Loucy (cell line): Measurements from ENCODE around the gene DPF1.

Source experiments
- H2AFZ ChIP-seq: fragments of 200-600 bp; sonication (generic); 2 replicates; pipeline ENCODE4 v1.6.0; 2016; ENCODE audit warnings: antibody characterized with exemption, mild to moderate bottlenecking, low read length, moderate library complexity
- H3F3A ChIP-seq: fragments of 200-600 bp; 2 replicates; pipeline ENCODE4 v1.6.0; 2016; ENCODE audit warnings: antibody characterized with exemption, low read depth, mild to moderate bottlenecking
- H3K27me3 ChIP-seq: fragments of 200-600 bp; sonication (generic); 2 replicates; pipeline ENCODE4 v1.6.1; 2014; ENCODE audit warnings: low read length, mild to moderate bottlenecking; ENCODE audit not compliant: insufficient read depth, poor library complexity, severe bottlenecking
- H3K36me3 ChIP-seq: fragments of 200-600 bp; sonication (generic); 2 replicates; pipeline ENCODE4 v1.6.1; 2016; ENCODE audit warnings: low read length; ENCODE audit not compliant: insufficient read depth
- H3K4me1 ChIP-seq: fragments of 200-600 bp; sonication (generic); 2 replicates; pipeline ENCODE4 v1.5.1; 2014; ENCODE audit warnings: low read length, mild to moderate bottlenecking; ENCODE audit not compliant: insufficient read depth, poor library complexity, severe bottlenecking
- H3K4me2 ChIP-seq: fragments of 200-600 bp; sonication (generic); 2 replicates; pipeline ENCODE4 v1.6.0; 2014; ENCODE audit warnings: antibody characterized with exemption, low read length, low read depth, mild to moderate bottlenecking; ENCODE audit not compliant: poor library complexity, severe bottlenecking
- H3K4me3 ChIP-seq: fragments of 200-600 bp; sonication (generic); 2 replicates; pipeline ENCODE4 v1.5.1; 2014; ENCODE audit warnings: low read length, mild to moderate bottlenecking, mixed read lengths; ENCODE audit not compliant: poor library complexity, severe bottlenecking
- H3K79me2 ChIP-seq: fragments of 200-600 bp; sonication (generic); 2 replicates; pipeline ENCODE4 v1.6.1; 2014; ENCODE audit warnings: low read length; ENCODE audit not compliant: insufficient read depth
- H3K9ac ChIP-seq: fragments of 200-600 bp; sonication (generic); 2 replicates; pipeline ENCODE4 v1.6.0; 2014; ENCODE audit warnings: mild to moderate bottlenecking, low read depth, low read length, moderate library complexity; ENCODE audit not compliant: poor library complexity, severe bottlenecking
- H3K9me2 ChIP-seq: fragments of 200-600 bp; sonication (generic); replicated peaks from 2 replicates; pipeline ENCODE4 v1.6.1; 2016; ENCODE audit warnings: low read depth, low read length, mixed read lengths
- H3K9me3 ChIP-seq: fragments of 200-600 bp; sonication (generic); 2 replicates; pipeline ENCODE4 v1.6.1; 2014; ENCODE audit warnings: mild to moderate bottlenecking, antibody characterized with exemption, low read length, low read depth; ENCODE audit not compliant: insufficient read depth
- H4K20me1 ChIP-seq: fragments of 200-600 bp; sonication (generic); 2 replicates; pipeline ENCODE4 v1.6.0; 2014; ENCODE audit warnings: antibody characterized with exemption, low read length, mild to moderate bottlenecking; ENCODE audit not compliant: insufficient read depth, poor library complexity, severe bottlenecking
- CTCF ChIP-seq: fragments of 200-600 bp; sonication (generic); conservative IDR thresholded peaks from 2 replicates; pipeline ENCODE4 v1.5.1; 2014; ENCODE audit warnings: mild to moderate bottlenecking, antibody characterized with exemption, low read length
- EZH2phosphoT487 ChIP-seq: fragments of 200-600 bp; IDR thresholded peaks from 2 replicates; pipeline ENCODE4 v1.6.1; 2018; ENCODE audit warnings: antibody characterized with exemption, mild to moderate bottlenecking, moderate library complexity, borderline replicate concordance

Gene DPF1

GRCh38 chr19:38247126-38247525 is 23.1 kb upstream of the DPF1 start:
- no peak overlapping the region for H3K9ac ChIP-seq
- H3K27me3 ChIP-seq: no peaks in the 10 kb centered on the region
- H3K36me3 ChIP-seq: no peaks in the 10 kb centered on the region
- no peaks in the 10 kb centered on the region for H3K79me2 ChIP-seq
- H3K4me3 ChIP-seq: no peak overlapping the region
- no peaks in the 10 kb centered on the region for H4K20me1 ChIP-seq
- no peak overlapping the region for H2AFZ ChIP-seq
- H3K4me2 ChIP-seq: no peak overlapping the region
- H3F3A ChIP-seq: no peaks in the 10 kb centered on the region
- H3K9me3 ChIP-seq: no peaks in the 10 kb centered on the region
- peaks cover 18% of the 10 kb centered on the region for H3K4me1 ChIP-seq
- TF ChIP-seq CTCF (no peak), EZH2phosphoT487 (no peak)
- no peaks in the 10 kb centered on the region for H3K9me2 ChIP-seq

GRCh38 chr19:38245826-38246498 is 21.9 kb upstream of the DPF1 start:
- no peak for TF ChIP-seq EZH2phosphoT487
- no peak for TF ChIP-seq CTCF
- H3K4me1 ChIP-seq: peaks cover 6% of the 10 kb centered on the region
- no peaks in the 10 kb centered on the region for H3K79me2 ChIP-seq
- H3K9me2 ChIP-seq: no peaks in the 10 kb centered on the region
- H3K9ac ChIP-seq: no peak overlapping the region
- no peak overlapping the region for H3K4me3 ChIP-seq
- H2AFZ ChIP-seq: no peak overlapping the region
- no peaks in the 10 kb centered on the region for H3K36me3 ChIP-seq
- H4K20me1 ChIP-seq: no peaks in the 10 kb centered on the region
- H3F3A ChIP-seq: no peaks in the 10 kb centered on the region
- no peaks in the 10 kb centered on the region for H3K9me3 ChIP-seq
- H3K27me3 ChIP-seq: no peaks in the 10 kb centered on the region
- no peak overlapping the region for H3K4me2 ChIP-seq

- Histone ChIP-seq H3K4me3 (peak overlapping the region; percentile 67), H3K4me2 (peak overlapping the region; percentile 69), H3K79me2 (no peaks in the 10 kb centered on the region), H2AFZ (peak overlapping the region; percentile 91), H3F3A (no peaks in the 10 kb centered on the region), H3K27me3 (no peaks in the 10 kb centered on the region), H3K36me3 (no peaks in the 10 kb centered on the region), H3K9me2 (no peaks in the 10 kb centered on the region), H4K20me1 (no peaks in the 10 kb centered on the region), H3K4me1 (peaks cover 5% of the 10 kb centered on the region), H3K9ac (peak overlapping the region; percentile 27), H3K9me3 (no peaks in the 10 kb centered on the region)
- TF ChIP-seq CTCF: no peak
- TF ChIP-seq EZH2phosphoT487: no peak
Measured at GRCh38 chr19:38243279-38243673, 19.3 kb upstream of the DPF1 start.
